ENCODE measurements around the gene SPOCK3.

- TF ChIP-seq GATA3 (IDR thresholded peaks at IDR 0.05; ENCODE audit: borderline replicate concordance) (no peak), CTCF (IDR thresholded peaks at IDR 0.05) (no peak), EP300 (IDR thresholded peaks at IDR 0.05) (no peak), BCL3 (IDR thresholded peaks at IDR 0.05) (no peak), POLR2A (IDR thresholded peaks at IDR 0.05; ENCODE audit: low read length) (no peak), CEBPB (IDR thresholded peaks at IDR 0.05) (no peak), HOXA7 (CRISPR knock-in tag; IDR thresholded peaks at IDR 0.05) (no peak), USF2 (IDR thresholded peaks at IDR 0.05) (no peak), NPAS2 (CRISPR knock-in tag; IDR thresholded peaks at IDR 0.05; ENCODE audit: borderline replicate concordance) (no peak), ZNF302 (CRISPR knock-in tag; IDR thresholded peaks at IDR 0.05) (no peak), REST (IDR thresholded peaks at IDR 0.05) (no peak), RARB (CRISPR knock-in tag; IDR thresholded peaks at IDR 0.05) (no peak), RNF2 (IDR thresholded peaks at IDR 0.05; ENCODE audit: borderline replicate concordance, low read depth) (no peak), KDM5A (IDR thresholded peaks at IDR 0.05) (no peak)
Observed at GRCh38 chr4:167136270-167136669, 98.0 kb downstream of the SPOCK3 start.
